Kidney glomerular epithelial cell (primary cell): ENCODE data around the gene EEPD1.
"Not testable (repeated sequence)": the region's sequence is repeated elsewhere in the genome, so short reads cannot be mapped to it uniquely, and the experiment has no call there.

Source experiments
- DNase-seq: peaks from one replicate; lab custom pipeline; 2025; lab: John Stamatoyannopoulos, UW

EEPD1 gene

GRCh38 chr7:36214608-36215456 is 61.8 kb downstream of the EEPD1 start:
- DNase-seq: no peak

GRCh38 chr7:36215457-36215765 is 62.4 kb downstream of the EEPD1 start:
- DNase-seq: no peak

- DNase-seq: no peak
Measured at GRCh38 chr7:36216063-36216684, 63.1 kb downstream of the EEPD1 start.

GRCh38 chr7:36217211-36217960 is 64.3 kb downstream of the EEPD1 start:
- DNase-seq: no peak

- DNase-seq: no peak
Measured at GRCh38 chr7:36217961-36218284, 64.9 kb downstream of the EEPD1 start.

- DNase-seq: no peak
Measured at GRCh38 chr7:36219429-36219828, 66.4 kb downstream of the EEPD1 start.

- no peak for DNase-seq
Measured at GRCh38 chr7:36223851-36224250, 70.8 kb downstream of the EEPD1 start.

GRCh38 chr7:36224934-36225858 is 72.1 kb downstream of the EEPD1 start:
- DNase-seq: no peak

GRCh38 chr7:36226151-36226550 is 73.1 kb downstream of the EEPD1 start:
- DNase-seq: no peak

GRCh38 chr7:36227223-36227622 is 74.2 kb downstream of the EEPD1 start:
- DNase-seq: no peak

GRCh38 chr7:36228039-36228438 is 75.0 kb downstream of the EEPD1 start:
- DNase-seq: no peak

- DNase-seq: no peak
Measured at GRCh38 chr7:36231406-36231805, 78.4 kb downstream of the EEPD1 start.

GRCh38 chr7:36232555-36232954 is 79.5 kb downstream of the EEPD1 start:
- DNase-seq: no peak

GRCh38 chr7:36232971-36233550 is 80.0 kb downstream of the EEPD1 start:
- DNase-seq: no peak

- DNase-seq: no peak
Measured at GRCh38 chr7:36236073-36236472, 83.0 kb downstream of the EEPD1 start.

- no peak for DNase-seq
Measured at GRCh38 chr7:36238138-36238537, 85.1 kb downstream of the EEPD1 start.

- DNase-seq: not testable (repeated sequence)
Measured at GRCh38 chr7:36243356-36243755, 90.3 kb downstream of the EEPD1 start.

GRCh38 chr7:36244001-36244400 is 90.9 kb downstream of the EEPD1 start:
- not testable (repeated sequence) for DNase-seq

GRCh38 chr7:36244429-36244828 is 91.4 kb downstream of the EEPD1 start:
- DNase-seq: no peak

- no peak for DNase-seq
Measured at GRCh38 chr7:36245684-36246299, 92.7 kb downstream of the EEPD1 start.

GRCh38 chr7:36249091-36249490 is 96.0 kb downstream of the EEPD1 start:
- no peak for DNase-seq
